ENCODE results near the gene SKOR2.

SKOR2 gene

DNA sequence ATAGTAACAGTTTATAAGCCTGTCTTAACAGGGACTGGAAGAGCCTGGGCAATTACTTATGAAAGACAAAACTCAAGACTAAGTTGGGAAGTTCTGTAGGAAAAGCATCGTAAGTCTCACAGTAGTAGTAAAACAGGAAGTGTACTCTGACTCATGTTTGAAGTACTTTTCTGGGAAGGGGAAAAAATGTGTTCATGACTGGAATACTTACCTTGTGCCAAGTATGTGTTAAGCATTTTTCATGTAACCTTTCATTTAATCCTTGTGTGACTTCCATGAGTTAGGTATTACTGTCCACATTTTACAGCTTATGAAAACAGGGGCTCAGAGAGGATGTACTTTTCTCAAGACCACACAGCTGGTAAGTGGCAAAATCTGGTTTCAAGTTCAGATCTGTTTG is 13.7 kb upstream of the SKOR2 start:
- TF ChIP-seq, protein P1, sequence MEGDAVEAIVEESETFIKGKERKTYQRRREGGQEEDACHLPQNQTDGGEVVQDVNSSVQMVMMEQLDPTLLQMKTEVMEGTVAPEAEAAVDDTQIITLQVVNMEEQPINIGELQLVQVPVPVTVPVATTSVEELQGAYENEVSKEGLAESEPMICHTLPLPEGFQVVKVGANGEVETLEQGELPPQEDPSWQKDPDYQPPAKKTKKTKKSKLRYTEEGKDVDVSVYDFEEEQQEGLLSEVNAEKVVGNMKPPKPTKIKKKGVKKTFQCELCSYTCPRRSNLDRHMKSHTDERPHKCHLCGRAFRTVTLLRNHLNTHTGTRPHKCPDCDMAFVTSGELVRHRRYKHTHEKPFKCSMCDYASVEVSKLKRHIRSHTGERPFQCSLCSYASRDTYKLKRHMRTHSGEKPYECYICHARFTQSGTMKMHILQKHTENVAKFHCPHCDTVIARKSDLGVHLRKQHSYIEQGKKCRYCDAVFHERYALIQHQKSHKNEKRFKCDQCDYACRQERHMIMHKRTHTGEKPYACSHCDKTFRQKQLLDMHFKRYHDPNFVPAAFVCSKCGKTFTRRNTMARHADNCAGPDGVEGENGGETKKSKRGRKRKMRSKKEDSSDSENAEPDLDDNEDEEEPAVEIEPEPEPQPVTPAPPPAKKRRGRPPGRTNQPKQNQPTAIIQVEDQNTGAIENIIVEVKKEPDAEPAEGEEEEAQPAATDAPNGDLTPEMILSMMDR (IDR thresholded peaks at IDR 0.05; ENCODE audit: extremely low read depth, insufficient read depth, missing control alignments) = no peak
- in situ Hi-C loops (cut with MboI; ENCODE audit: low pct_unique_long_range_greater_than_20kb, low sequenced_read_pairs, unreplicated experiment) = no loop called here
- no peak for DNase-seq (ENCODE audit: low spot score)

DNA sequence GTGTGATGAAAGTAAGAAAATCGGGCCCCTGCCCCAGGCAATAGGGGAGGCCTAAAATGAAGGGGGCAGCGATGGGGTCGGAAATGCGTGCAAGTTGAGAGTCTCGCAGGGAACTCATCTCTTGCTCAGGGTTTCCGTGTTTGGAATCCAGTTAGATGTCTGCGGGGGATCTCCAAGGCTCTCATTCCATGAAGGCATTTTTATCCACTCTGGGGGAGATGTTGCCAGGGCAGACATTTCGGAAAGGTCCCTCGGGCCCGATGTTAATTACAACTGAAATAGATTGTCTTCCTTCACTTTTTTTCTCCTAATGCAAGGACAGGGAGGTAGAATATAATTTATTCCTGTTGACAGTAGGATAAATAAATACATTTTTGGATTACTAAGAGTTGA is 12.8 kb upstream of the SKOR2 start:
- TF ChIP-seq, protein P1 (IDR thresholded peaks at IDR 0.05; ENCODE audit: extremely low read depth, insufficient read depth, missing control alignments) = no peak
- in situ Hi-C loops (cut with MboI; ENCODE audit: low pct_unique_long_range_greater_than_20kb, low sequenced_read_pairs, unreplicated experiment) = no loop called here
- DNase-seq (ENCODE audit: low spot score) = no peak

DNA sequence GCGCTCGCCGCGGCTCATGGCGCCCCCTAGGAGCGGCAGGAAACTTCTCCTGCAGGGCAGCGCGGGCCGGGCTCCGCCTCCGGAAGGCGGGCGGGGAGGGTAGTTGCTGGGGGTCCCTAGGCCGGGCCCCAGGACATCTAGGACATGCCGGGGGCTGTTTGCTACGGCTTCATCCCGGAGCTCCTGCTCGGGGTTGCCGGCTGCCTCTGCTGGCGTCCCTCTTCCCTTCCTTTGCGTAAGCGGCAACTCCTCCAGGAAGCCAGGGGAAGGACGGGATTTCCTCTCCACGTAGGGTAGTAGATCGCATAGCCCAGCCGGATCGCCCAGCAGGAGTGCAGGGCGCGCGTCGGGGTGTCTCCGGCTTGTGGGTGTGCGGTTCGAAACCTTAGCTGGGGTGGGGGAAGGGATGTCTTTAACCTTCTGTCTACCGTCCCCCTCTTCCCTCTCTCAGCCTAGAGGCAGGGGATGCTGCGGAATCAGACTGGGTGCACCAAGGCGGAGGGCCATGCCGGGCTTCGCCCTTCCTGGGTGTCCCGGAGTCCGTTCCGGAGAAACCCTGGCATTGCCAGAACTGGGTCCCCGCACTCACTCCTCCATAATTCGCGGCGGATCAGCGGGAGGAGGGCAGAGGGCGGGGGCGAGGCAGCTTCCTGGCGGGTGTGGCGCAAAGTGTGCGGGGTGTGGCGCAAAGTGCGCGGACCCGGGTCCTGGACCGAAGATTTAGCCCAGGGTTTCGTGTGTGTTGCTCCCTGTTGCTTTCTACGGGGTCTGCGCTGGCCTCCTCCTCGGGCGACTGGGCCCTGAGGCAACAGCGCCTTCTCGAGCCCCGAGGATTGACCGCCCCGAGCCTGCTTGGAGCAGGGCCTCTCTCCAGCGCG is 12.2 kb upstream of the SKOR2 start:
- in situ Hi-C loops (cut with MboI; ENCODE audit: low pct_unique_long_range_greater_than_20kb, low sequenced_read_pairs, unreplicated experiment) = no loop called here
- TF ChIP-seq, protein P1 (IDR thresholded peaks at IDR 0.05; ENCODE audit: extremely low read depth, insufficient read depth, missing control alignments) = no peak
- DNase-seq (ENCODE audit: low spot score) = no peak

DNA sequence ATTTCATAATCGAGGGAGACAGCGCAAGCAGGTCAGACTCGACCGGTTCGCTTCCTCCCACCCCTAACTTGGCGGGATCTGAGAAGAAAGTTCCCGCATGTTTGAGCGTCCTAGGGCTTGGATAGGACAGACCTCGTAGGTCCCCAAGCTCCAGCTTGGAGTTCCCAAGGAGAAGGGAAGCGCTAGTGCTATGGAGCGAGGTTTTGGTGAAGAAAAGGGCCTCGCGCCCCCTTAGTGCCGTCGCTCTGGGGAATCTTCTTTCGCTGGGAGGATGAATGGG is 11.6 kb upstream of the SKOR2 start:
- in situ Hi-C loops (cut with MboI; ENCODE audit: low pct_unique_long_range_greater_than_20kb, low sequenced_read_pairs, unreplicated experiment) = no loop called here
- no peak for DNase-seq (ENCODE audit: low spot score)
- TF ChIP-seq, protein P1 (IDR thresholded peaks at IDR 0.05; ENCODE audit: extremely low read depth, insufficient read depth, missing control alignments) = no peak

DNA sequence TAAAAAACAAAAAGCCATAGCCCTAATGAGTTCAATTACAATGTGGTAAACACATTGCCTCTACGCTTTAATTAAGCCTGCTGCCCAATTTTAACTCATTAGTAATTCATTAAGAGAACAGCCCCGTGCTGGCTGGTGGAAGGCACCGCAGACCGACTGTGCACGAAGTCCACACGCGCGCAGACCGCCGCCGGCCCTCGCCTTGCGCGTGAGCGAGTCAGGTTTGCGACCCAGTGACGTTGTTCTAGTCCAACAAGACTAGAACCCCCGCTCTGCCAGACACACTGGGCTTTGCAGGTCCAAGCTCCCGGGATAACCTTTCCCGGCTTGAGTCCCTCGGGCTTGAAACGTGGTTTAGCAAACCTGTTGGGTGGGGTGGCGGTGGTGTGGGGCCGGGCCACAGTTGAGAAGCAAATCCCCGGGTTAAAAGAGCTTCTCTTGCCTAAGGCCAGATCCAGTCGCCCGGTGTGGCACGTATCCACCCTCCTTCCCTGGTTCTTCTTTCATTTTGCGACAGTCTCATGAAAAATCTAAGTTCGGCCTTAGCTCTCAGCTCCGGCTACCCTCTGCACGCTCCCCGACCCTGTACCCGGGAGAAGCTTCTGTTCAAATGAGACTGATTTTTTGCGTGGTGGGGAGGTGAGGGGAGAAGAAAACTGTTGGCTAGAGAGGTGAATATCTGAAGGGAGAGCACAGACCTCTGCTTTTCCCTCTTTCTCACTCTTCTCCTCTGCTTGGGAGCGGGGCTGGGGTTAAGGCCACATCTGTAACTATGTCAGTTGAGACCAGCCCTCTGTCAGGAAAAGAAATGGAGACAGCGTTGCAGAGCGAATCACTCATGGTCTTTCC is 11.1 kb upstream of the SKOR2 start:
- no peak for DNase-seq (ENCODE audit: low spot score)
- in situ Hi-C loops (cut with MboI; ENCODE audit: low pct_unique_long_range_greater_than_20kb, low sequenced_read_pairs, unreplicated experiment) = no loop called here
- TF ChIP-seq, protein P1 (IDR thresholded peaks at IDR 0.05; ENCODE audit: extremely low read depth, insufficient read depth, missing control alignments) = no peak

DNA sequence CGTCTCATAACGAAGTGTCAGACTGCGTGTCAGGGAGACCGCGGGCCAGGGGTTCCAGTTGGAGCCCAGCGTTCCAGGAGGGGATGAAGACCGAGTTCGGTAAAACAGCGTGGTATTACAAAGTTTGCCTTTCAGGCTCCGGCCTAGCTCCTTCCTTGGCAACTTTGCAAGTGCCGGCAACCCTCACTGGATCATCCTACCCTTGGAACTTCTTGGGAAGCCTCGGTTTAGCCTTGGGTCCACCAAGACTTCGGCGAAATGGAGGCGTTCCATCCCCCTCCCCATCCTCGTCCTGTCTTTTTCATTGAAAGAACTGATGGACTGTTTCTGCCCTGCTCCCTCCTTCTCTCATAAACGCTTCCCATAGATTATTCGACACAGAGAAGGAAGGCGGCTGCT is 10.4 kb upstream of the SKOR2 start:
- in situ Hi-C loops (cut with MboI; ENCODE audit: low pct_unique_long_range_greater_than_20kb, low sequenced_read_pairs, unreplicated experiment) = no loop called here
- TF ChIP-seq, protein P1 (IDR thresholded peaks at IDR 0.05; ENCODE audit: extremely low read depth, insufficient read depth, missing control alignments) = no peak
- DNase-seq (ENCODE audit: low spot score) = no peak
